ENCODE measurements around the gene SMYD3.
"Not testable (repeated sequence)": the region's sequence is repeated elsewhere in the genome, so short reads cannot be mapped to it uniquely, and the experiment has no call there.

The SMYD3 gene

GRCh38 chr1:246083416-246083815, 423.7 kb downstream of the SMYD3 start:
- no peak for DNase-seq

GRCh38 chr1:246081856-246082668, 425.0 kb downstream of the SMYD3 start:
- no peak for DNase-seq

GRCh38 chr1:246081138-246081702, 425.9 kb downstream of the SMYD3 start:
- no peak for DNase-seq

- no peak for DNase-seq
Measured at GRCh38 chr1:246080031-246080430, 427.0 kb downstream of the SMYD3 start.

- DNase-seq, result no peak
Measured at GRCh38 chr1:246078888-246079252, 428.2 kb downstream of the SMYD3 start.

- DNase-seq, result no peak
Measured at GRCh38 chr1:246078126-246078887, 428.8 kb downstream of the SMYD3 start.

GRCh38 chr1:246077476-246077875, 429.6 kb downstream of the SMYD3 start:
- DNase-seq, result no peak

- DNase-seq, result no peak
Measured at GRCh38 chr1:246074421-246074820, 432.7 kb downstream of the SMYD3 start.

- DNase-seq, result no peak
Measured at GRCh38 chr1:246072456-246072955, 434.6 kb downstream of the SMYD3 start.

- DNase-seq, result not testable (repeated sequence)
Measured at GRCh38 chr1:246071981-246072380, 435.1 kb downstream of the SMYD3 start.

GRCh38 chr1:246071561-246071960, 435.5 kb downstream of the SMYD3 start:
- not testable (repeated sequence) for DNase-seq

GRCh38 chr1:246069581-246069980, 437.5 kb downstream of the SMYD3 start:
- no peak for DNase-seq

- DNase-seq, result no peak
Measured at GRCh38 chr1:246068619-246069509, 438.2 kb downstream of the SMYD3 start.

GRCh38 chr1:246068217-246068512, 438.9 kb downstream of the SMYD3 start:
- DNase-seq, result no peak

- DNase-seq, result no peak
Measured at GRCh38 chr1:246067432-246068216, 439.5 kb downstream of the SMYD3 start.

GRCh38 chr1:246066573-246066972, 440.5 kb downstream of the SMYD3 start:
- no peak for DNase-seq

- no peak for DNase-seq
Measured at GRCh38 chr1:246065592-246065991, 441.5 kb downstream of the SMYD3 start.

GRCh38 chr1:246064891-246065290, 442.2 kb downstream of the SMYD3 start:
- no peak for DNase-seq

GRCh38 chr1:246063013-246063616, 444.0 kb downstream of the SMYD3 start:
- DNase-seq, result no peak

- no peak for DNase-seq
Measured at GRCh38 chr1:246058466-246058865, 448.6 kb downstream of the SMYD3 start.

GRCh38 chr1:246052603-246053002, 454.5 kb downstream of the SMYD3 start:
- DNase-seq, result no peak
